ENCODE data around the gene AMER3.

DNA sequence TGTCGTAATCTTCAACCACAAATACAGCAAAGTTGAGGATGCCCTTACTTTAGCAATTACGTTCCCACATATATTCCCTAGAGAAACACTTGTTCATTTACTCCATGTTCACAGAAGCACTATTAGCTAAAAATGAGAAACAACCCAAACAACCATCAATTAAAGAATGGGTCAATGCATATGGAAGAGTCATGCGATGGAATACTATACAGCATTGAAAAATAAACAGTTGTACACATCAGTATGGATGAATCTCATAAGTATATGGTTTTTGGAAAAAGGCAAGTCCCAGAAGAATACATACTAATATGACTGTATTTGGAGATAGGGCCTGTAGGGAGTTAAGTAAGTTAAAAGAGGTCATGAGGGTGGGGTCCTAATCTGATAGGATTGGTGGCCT is 20.1 kb upstream of the AMER3 start:
- no peak for TF ChIP-seq CTCF (IDR thresholded peaks at IDR 0.05; ENCODE audit: insufficient read depth, low read length)
- no peak for TF ChIP-seq POLR2AphosphoS5 (IDR thresholded peaks at IDR 0.05; ENCODE audit: low read depth)

Data from HL-60 (cell line).